ENCODE data around the gene ARL15. TPM values are rescaled to one million over a fixed set of nuclear protein-coding genes. Genes with fewer than 3 reads are reported as not detected.

Gene ARL15
- total and polyA plus RNA-seq, 2 experiments from 2014 or later: 7.8 to 9.9 TPM

- no peaks in the 10 kb centered on the region for H4K20me1 ChIP-seq (ENCODE audit: insufficient read depth)
- 66 to 67% methylated on average over 5 of the region's 5 CpGs for WGBS, 2 experiments (ENCODE audit: low coverage in 1 of 2, low lambda C conversion rate in 2 of 2, missing lambda C conversion rate in 2 of 2)
- H3K4me1 ChIP-seq (ENCODE audit: insufficient read depth): peaks cover 9% of the 10 kb centered on the region; the same call in 1 of the 2 replicates
- no peak overlapping the region for H3K4me2 ChIP-seq (ENCODE audit: unreplicated experiment)
- H3K27ac ChIP-seq: no peak overlapping the region
- no peak overlapping the region for H2AFZ ChIP-seq
- no peaks in the 10 kb centered on the region for H3K79me2 ChIP-seq (ENCODE audit: insufficient read depth)
- H3K9me2 ChIP-seq (ENCODE audit: insufficient read depth): no peaks in the 10 kb centered on the region
- H3K27me3 ChIP-seq (replicated peaks; ENCODE audit: insufficient read depth): no peaks in the 10 kb centered on the region
- DNase-seq: no peak
- in situ Hi-C loops (cut with MboI): no loop called here
- no peaks in the 10 kb centered on the region for H3K9me3 ChIP-seq (ENCODE audit: low read depth)
- no peaks in the 10 kb centered on the region for H3K36me3 ChIP-seq (ENCODE audit: low read depth)
- TF ChIP-seq EZH2 (IDR thresholded peaks at IDR 0.05; ENCODE audit: insufficient read depth, poor library complexity, severe bottlenecking) (no peak), EZH2phosphoT487 (IDR thresholded peaks at IDR 0.05; ENCODE audit: insufficient read depth, low read depth) (no peak)
- H3F3A ChIP-seq (ENCODE audit: insufficient read depth): no peaks in the 10 kb centered on the region
- no peak overlapping the region for H3K9ac ChIP-seq
- H3K4me3 ChIP-seq: no peak overlapping the region
These were observed 5.6 kb upstream of the ARL15 start for GRCh38 chr5:54315736-54316528.

- Histone ChIP-seq H3F3A (ENCODE audit: insufficient read depth) (no peaks in the 10 kb centered on the region), H3K27ac (no peak overlapping the region), H3K4me2 (ENCODE audit: unreplicated experiment) (no peak overlapping the region), H3K27me3 (replicated peaks; ENCODE audit: insufficient read depth) (no peaks in the 10 kb centered on the region), H2AFZ (no peak overlapping the region), H3K9ac (no peak overlapping the region), H3K36me3 (ENCODE audit: low read depth) (no peaks in the 10 kb centered on the region), H4K20me1 (ENCODE audit: insufficient read depth) (no peaks in the 10 kb centered on the region), H3K4me1 (ENCODE audit: insufficient read depth) (peaks cover 18% of the 10 kb centered on the region), H3K4me3 (no peak overlapping the region), H3K9me2 (ENCODE audit: insufficient read depth) (no peaks in the 10 kb centered on the region), H3K79me2 (ENCODE audit: insufficient read depth) (peaks cover 13% of the 10 kb centered on the region), H3K9me3 (ENCODE audit: low read depth) (no peaks in the 10 kb centered on the region)
- 60 to 63% methylated on average over 7 of the region's 7 CpGs for WGBS, 2 experiments (ENCODE audit: low coverage in 1 of 2, low lambda C conversion rate in 2 of 2, missing lambda C conversion rate in 2 of 2)
- DNase-seq: no peak
- no peak for TF ChIP-seq EZH2phosphoT487 (IDR thresholded peaks at IDR 0.05; ENCODE audit: insufficient read depth, low read depth)
- no peak for TF ChIP-seq EZH2 (IDR thresholded peaks at IDR 0.05; ENCODE audit: insufficient read depth, poor library complexity, severe bottlenecking)
- in situ Hi-C loops (cut with MboI): no loop called here
These were observed 3.2 kb upstream of the ARL15 start for GRCh38 chr5:54313311-54314270.

DNA sequence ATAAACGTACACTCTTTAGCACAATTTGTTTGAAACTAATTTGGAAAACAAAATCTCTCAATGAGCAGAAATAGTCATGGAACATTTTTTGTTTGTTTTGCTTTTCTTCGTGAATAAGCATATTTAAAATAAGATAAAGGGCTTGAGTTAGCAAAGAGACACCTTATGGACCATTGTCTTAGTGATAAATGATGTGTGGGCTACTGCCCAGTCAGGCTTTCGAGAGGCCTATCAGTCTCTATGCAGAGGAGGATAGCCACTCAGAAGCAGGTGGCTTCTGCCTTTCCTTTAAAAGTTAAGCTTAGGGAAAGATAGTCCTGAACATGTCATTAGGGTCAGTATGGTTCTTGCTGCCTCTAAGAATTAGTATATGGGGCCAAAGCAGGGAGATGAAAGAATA lies 2.1 kb upstream of the ARL15 start:
- TF ChIP-seq EZH2 (IDR thresholded peaks at IDR 0.05; ENCODE audit: insufficient read depth, poor library complexity, severe bottlenecking): no peak
- TF ChIP-seq EZH2phosphoT487 (IDR thresholded peaks at IDR 0.05; ENCODE audit: insufficient read depth, low read depth): no peak
- Histone ChIP-seq H2AFZ (no peak overlapping the region), H4K20me1 (ENCODE audit: insufficient read depth) (no peaks in the 10 kb centered on the region), H3K9ac (no peak overlapping the region), H3K36me3 (ENCODE audit: low read depth) (no peaks in the 10 kb centered on the region), H3K4me1 (ENCODE audit: insufficient read depth) (peaks cover 10% of the 10 kb centered on the region), H3K9me2 (ENCODE audit: insufficient read depth) (no peaks in the 10 kb centered on the region), H3K27me3 (replicated peaks; ENCODE audit: insufficient read depth) (no peaks in the 10 kb centered on the region), H3K27ac (no peak overlapping the region), H3K79me2 (ENCODE audit: insufficient read depth) (peaks cover 24% of the 10 kb centered on the region), H3K4me3 (no peak overlapping the region), H3K4me2 (ENCODE audit: unreplicated experiment) (no peak overlapping the region), H3F3A (ENCODE audit: insufficient read depth) (no peaks in the 10 kb centered on the region), H3K9me3 (ENCODE audit: low read depth) (no peaks in the 10 kb centered on the region)
- in situ Hi-C loops (cut with MboI): no loop called here
- no peak for DNase-seq
- WGBS, 2 experiments (ENCODE audit: low coverage in 1 of 2, low lambda C conversion rate in 2 of 2, missing lambda C conversion rate in 2 of 2): 80 to 85% methylated on average over 3 of the region's 3 CpGs

DNA sequence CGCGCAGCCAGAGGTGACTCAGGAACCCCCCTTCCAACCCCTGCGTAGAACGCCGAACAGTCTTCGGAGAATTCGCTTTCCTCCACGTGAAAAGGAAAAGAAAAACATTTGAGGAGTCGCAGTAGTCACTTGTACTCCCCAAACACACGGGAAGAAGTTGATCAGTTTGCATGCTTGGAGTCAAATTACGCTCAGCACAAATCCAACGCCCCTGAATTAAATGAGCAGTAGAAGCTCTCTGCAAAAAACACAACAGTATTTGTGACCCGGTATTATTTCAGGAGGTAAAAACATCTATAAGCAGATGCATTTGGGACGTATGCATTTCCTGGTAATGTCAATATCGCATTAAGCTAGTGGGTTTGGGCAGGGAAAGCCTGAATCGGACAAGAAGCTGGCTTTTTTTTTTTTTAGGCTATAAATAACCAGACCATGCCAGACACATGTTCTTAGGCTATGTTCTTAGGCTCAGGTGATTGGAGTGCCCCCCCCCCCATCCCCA lies 854 bp upstream of the ARL15 start:
- Histone ChIP-seq H3F3A (ENCODE audit: insufficient read depth) (no peaks in the 10 kb centered on the region), H4K20me1 (ENCODE audit: insufficient read depth) (no peaks in the 10 kb centered on the region), H3K79me2 (ENCODE audit: insufficient read depth) (peaks cover 35% of the 10 kb centered on the region), H2AFZ (peak overlapping the region; percentile 95), H3K9ac (peak overlapping the region; percentile 89), H3K9me2 (ENCODE audit: insufficient read depth) (no peaks in the 10 kb centered on the region), H3K4me2 (ENCODE audit: unreplicated experiment) (peak overlapping the region; percentile 94), H3K4me3 (peak overlapping the region; percentile 86), H3K27ac (no peak overlapping the region), H3K36me3 (ENCODE audit: low read depth) (no peaks in the 10 kb centered on the region), H3K4me1 (ENCODE audit: insufficient read depth) (peaks cover 9% of the 10 kb centered on the region; the same call in 1 of the 2 replicates), H3K27me3 (replicated peaks; ENCODE audit: insufficient read depth) (no peaks in the 10 kb centered on the region), H3K9me3 (ENCODE audit: low read depth) (no peaks in the 10 kb centered on the region)
- TF ChIP-seq EZH2phosphoT487 (IDR thresholded peaks at IDR 0.05; ENCODE audit: insufficient read depth, low read depth) (no peak), EZH2 (IDR thresholded peaks at IDR 0.05; ENCODE audit: insufficient read depth, poor library complexity, severe bottlenecking) (no peak)
- 1 to 2% methylated on average over 16 of the region's 16 CpGs for WGBS, 2 experiments (ENCODE audit: low coverage in 1 of 2, low lambda C conversion rate in 2 of 2, missing lambda C conversion rate in 2 of 2)
- in situ Hi-C loops (cut with MboI): no loop called here
- DNase-seq: peak; percentile 52
